ENCODE measurements around the gene DHRS2. TPM values are rescaled to one million over a fixed set of nuclear protein-coding genes. Genes with fewer than 3 reads are reported as not detected.

DHRS2 gene
- total RNA-seq, 2 donors from 2014 or later = not detected

DNA sequence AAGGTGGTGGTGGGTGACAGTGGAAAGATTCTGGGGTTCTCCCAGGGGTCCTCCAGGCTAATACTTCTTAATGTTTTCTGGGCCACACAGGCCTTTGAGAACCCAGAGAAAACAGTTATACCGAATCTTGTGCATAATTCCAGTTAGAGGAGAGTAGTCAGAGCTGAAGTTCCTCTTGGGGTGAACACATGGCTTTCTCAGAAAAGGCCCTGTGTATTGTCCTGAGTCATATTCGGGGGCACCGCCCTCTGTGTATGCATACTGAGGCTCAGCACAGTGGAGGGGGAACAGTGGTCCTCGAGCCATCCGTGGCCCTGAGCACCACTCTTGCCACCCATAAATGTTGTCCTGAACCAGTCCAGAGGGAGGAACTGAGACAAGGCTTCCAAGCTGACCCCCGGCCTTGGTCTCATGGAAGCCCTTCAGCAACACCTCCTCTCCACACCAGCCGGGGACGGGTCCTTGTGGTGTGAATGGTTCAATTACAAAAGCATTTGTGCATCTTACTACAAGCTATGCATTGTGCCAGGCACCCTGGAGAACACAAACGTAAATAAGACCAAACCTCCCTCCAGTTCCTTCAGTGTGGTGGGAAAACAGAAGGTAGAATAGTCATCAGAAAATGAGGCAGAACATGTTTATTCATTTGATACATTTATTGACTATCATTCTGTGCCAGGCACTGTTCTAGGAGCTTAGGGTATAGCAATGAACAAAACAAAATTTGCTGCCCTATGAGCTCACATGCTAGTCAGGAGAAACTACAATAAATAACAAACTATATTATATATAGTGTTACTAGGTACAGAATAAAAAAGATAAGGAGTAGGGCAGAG, 9.9 kb downstream of the DHRS2 start:
- Histone ChIP-seq H3K4me3 (no peak overlapping the region), H3K36me3 (no peaks in the 10 kb centered on the region), H3K9me3 (no peaks in the 10 kb centered on the region), H3K27me3 (no peaks in the 10 kb centered on the region), H3K4me1 (no peaks in the 10 kb centered on the region), H3K27ac (no peak overlapping the region)
- TF ChIP-seq, protein P1, sequence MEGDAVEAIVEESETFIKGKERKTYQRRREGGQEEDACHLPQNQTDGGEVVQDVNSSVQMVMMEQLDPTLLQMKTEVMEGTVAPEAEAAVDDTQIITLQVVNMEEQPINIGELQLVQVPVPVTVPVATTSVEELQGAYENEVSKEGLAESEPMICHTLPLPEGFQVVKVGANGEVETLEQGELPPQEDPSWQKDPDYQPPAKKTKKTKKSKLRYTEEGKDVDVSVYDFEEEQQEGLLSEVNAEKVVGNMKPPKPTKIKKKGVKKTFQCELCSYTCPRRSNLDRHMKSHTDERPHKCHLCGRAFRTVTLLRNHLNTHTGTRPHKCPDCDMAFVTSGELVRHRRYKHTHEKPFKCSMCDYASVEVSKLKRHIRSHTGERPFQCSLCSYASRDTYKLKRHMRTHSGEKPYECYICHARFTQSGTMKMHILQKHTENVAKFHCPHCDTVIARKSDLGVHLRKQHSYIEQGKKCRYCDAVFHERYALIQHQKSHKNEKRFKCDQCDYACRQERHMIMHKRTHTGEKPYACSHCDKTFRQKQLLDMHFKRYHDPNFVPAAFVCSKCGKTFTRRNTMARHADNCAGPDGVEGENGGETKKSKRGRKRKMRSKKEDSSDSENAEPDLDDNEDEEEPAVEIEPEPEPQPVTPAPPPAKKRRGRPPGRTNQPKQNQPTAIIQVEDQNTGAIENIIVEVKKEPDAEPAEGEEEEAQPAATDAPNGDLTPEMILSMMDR (IDR thresholded peaks at IDR 0.05) = no peak
- DNase-seq (ENCODE audit: low spot score) = no peak

GRCh38 chr14:23646648-23647549, 10.7 kb downstream of the DHRS2 start:
- TF ChIP-seq, protein P1 (IDR thresholded peaks at IDR 0.05) = no peak
- no peaks in the 10 kb centered on the region for H3K4me1 ChIP-seq
- H3K4me3 ChIP-seq = no peak overlapping the region
- no peaks in the 10 kb centered on the region for H3K36me3 ChIP-seq
- H3K27me3 ChIP-seq = no peaks in the 10 kb centered on the region
- no peak overlapping the region for H3K27ac ChIP-seq
- no peaks in the 10 kb centered on the region for H3K9me3 ChIP-seq
- DNase-seq (ENCODE audit: low spot score) = no peak

GRCh38 chr14:23647619-23648018, 11.5 kb downstream of the DHRS2 start:
- H3K36me3 ChIP-seq = no peaks in the 10 kb centered on the region
- H3K9me3 ChIP-seq = no peaks in the 10 kb centered on the region
- no peaks in the 10 kb centered on the region for H3K4me1 ChIP-seq
- DNase-seq (ENCODE audit: low spot score) = no peak
- no peak overlapping the region for H3K27ac ChIP-seq
- no peaks in the 10 kb centered on the region for H3K27me3 ChIP-seq
- TF ChIP-seq, protein P1 (IDR thresholded peaks at IDR 0.05) = no peak
- H3K4me3 ChIP-seq = no peak overlapping the region

DNA sequence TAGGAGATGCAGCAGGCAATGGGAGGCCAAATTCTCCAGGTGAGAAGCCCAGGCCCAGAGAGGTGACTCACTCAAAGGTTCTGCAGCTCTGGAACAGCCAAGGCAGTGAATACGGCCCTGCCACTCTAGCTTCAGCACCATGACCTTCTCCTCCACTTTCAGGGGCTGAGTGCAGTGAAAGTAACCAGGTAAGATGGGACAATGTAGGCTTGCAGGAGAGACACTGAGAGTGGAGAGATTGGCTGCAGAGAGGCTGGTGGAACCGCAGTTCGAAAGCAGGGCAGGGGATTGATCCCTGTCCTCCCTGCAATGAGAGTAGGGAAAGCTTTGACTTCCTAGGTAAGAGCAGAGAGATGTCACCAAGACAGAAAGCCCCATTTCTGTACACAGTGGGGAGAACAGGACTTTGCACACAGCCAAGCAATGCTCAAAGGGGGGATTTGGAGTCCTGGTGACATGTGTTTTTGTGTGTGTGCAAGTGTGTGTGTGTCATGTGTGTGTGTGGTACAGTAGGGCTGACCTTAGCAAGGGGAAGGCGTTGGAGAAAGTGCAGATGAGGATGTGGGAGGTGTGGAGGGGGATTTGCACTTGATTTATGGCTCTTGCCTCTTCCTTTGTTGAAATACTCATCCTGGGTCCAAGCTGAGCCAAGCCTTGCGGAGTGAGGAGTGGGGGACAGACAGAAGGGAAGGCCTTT, 12.7 kb downstream of the DHRS2 start:
- no peaks in the 10 kb centered on the region for H3K4me1 ChIP-seq
- TF ChIP-seq, protein P1 (IDR thresholded peaks at IDR 0.05) = no peak
- H3K27me3 ChIP-seq = no peaks in the 10 kb centered on the region
- no peaks in the 10 kb centered on the region for H3K36me3 ChIP-seq
- H3K27ac ChIP-seq = no peak overlapping the region
- no peak overlapping the region for H3K4me3 ChIP-seq
- no peaks in the 10 kb centered on the region for H3K9me3 ChIP-seq
- no peak for DNase-seq (ENCODE audit: low spot score)

DNA sequence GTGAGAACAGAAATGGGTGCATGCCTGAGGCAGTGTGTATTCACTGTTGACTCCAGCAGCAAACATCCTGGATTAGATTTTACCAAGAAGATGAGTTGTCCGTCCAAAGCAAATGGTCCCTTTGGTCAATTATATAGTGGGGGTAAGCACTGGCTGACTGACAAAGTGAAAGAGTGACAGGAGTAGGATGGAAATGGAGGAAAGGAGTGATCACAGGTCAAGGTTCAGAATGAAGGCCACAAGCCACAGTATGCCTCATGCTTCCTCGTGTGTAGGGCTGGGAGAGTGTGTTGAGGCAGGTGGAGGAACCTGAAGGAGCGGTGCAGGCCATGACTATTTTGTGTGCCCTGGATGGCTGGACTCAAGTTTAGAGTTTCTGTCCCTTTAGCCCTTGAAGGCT, 14.3 kb downstream of the DHRS2 start:
- H3K4me3 ChIP-seq = no peak overlapping the region
- DNase-seq (ENCODE audit: low spot score) = no peak
- no peaks in the 10 kb centered on the region for H3K4me1 ChIP-seq
- no peaks in the 10 kb centered on the region for H3K36me3 ChIP-seq
- no peaks in the 10 kb centered on the region for H3K9me3 ChIP-seq
- TF ChIP-seq, protein P1 (IDR thresholded peaks at IDR 0.05) = no peak
- no peaks in the 10 kb centered on the region for H3K27me3 ChIP-seq
- H3K27ac ChIP-seq = no peak overlapping the region
